HG03025 (cell line): Measurements from ENCODE around the gene PRKCB.

Experiments used
- ATAC-seq: cut with Tn5 transposase; IDR thresholded peaks from one replicate; pipeline ENCODE4 v1.9.1; 2021; ENCODE audit warnings: mild to moderate bottlenecking, moderate library complexity; ENCODE audit not compliant: unreplicated experiment, low FRiP score

PRKCB gene

DNA sequence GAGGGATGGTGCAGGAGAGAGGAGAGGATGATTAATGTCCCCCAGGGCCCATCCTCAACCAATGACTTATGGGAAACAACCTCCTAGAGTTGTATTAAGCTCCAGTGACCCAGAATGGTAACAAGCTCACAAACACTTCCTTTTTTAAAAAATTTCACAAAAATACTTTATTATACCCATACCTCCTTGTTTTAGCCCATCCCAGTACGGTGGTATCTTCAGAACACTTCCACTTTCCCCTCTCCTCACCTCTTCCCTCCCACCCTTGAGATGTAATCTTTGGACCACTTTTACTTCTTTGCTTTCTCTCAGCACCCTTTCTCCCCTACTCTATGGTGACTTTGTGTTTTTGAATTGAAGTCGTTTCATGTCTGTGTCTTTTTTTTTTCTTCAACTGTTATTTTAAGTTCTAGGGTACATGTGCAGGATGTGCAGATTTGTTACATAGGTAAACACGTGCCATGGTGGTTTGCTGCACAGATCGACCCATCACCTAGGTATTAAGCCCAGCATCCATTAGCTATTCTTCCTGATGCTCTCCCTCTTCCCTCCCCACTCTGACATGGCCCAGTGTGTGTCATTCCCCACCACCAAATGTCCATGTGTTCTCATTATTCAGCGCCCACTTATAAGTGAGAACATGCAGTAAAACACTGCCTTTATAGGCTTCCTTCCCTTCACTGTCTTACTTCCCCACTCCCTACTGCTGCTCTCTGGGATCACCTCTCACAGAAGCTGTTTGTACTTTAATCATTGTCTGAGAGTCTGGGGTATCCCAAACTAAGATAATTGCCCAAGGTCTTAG is 124.5 kb downstream of the PRKCB start:
- ATAC-seq = no peak

DNA sequence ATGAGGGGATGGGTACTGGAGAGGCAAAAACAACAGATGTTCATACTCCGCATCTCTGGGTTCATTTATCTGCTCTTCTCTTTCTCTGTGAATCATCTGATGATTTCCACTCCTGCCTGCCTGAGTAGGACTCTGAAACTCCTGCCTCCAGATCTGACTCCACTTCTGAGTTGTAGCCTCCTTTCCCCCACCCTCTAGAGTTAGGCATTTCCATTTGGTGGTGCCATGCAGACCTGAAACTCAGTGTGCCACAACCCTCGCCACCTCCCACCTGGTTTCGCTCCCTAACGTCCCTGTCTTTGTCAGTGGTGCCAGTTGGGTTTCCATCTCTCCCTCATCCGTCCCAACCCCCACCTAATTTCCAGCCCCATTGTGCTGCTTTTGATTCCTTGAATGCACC is 126.2 kb downstream of the PRKCB start:
- no peak for ATAC-seq

- ATAC-seq = no peak
Observed at GRCh38 chr16:23964136-23964535, 128.4 kb downstream of the PRKCB start.

- ATAC-seq = no peak
Observed at GRCh38 chr16:23965137-23965733, 129.5 kb downstream of the PRKCB start.

- no peak for ATAC-seq
Observed at GRCh38 chr16:23966597-23967394, 131.0 kb downstream of the PRKCB start.

DNA sequence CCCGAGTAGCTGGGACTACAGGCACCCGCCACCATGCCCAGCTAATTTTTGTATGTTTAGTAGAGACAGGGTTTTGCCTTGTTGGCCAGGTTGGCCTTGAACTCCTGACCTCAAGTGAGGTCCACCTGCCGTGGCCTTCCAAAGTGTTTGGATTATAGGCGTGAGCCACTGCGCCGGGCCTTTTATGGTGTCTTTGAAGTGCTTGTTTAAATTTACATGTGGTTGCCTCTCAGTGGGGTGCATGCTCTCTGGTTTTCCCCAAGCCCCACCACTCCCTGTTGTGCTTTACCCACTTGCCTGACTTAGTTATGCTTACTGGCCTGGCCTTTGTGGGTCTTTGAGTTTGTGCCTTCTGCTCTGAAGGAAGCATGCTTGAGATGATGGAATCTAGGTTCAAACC is 132.0 kb downstream of the PRKCB start:
- ATAC-seq = no peak

- ATAC-seq = no peak
Observed at GRCh38 chr16:23968176-23968575, 132.4 kb downstream of the PRKCB start.

- no peak for ATAC-seq
Observed at GRCh38 chr16:23969468-23970297, 133.9 kb downstream of the PRKCB start.

DNA sequence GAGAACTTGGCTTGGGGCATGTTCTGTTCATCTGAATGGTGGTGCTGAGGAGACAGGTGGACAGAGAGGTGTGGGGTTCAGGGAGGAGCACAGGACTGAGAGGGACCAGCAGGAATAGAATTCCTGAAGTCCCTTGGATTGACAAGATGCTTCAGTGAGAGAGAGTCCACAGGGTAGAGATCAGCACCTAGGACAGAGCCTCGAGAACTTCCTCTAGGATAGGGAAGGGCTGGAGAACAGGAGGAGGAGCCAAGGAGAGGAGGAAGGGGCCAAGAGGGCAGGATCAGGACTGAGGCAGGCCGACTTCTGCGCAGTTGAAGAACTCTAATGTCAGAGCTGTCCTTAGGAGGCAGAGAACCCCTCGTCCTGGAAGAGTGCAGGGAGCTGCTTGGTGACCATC is 138.4 kb downstream of the PRKCB start:
- ATAC-seq = no peak

DNA sequence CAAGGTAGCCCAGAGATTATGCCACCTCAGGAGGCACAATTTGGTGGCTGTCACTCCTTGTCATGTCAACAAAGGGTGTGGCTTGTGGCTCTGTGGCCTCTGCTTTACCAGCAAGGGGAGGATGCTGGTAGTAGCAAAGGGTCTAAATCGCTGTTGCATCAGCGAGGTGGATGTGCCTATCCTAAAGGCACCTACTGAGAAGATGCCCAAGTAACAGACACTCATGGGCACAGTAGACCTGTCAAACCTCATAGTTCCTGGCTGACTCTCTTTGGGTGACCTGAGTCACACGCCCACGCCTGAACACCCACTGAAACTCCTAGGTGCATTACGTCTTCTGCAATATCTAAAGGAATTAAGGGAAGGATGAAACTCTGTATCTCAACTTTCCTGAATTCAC is 139.5 kb downstream of the PRKCB start:
- ATAC-seq = no peak

DNA sequence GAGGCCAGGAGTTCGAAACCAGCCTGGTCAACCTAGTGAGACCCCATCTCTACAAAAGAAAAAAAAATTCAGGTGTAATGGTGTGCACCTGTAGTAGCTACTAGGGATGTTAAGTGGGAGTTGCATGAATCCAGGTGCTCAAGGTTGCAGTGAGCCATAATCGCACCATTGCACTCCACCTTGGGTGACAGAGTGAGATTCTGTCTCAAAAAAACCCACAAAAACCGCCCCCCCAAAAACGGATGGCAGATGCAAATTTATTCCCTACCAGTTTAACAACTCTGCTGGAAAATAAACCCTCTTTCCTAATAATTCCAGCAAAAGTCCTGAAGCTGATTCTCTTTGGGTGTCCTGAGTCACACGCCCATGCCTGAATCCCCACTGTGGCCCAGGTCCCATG is 140.3 kb downstream of the PRKCB start:
- ATAC-seq = no peak

DNA sequence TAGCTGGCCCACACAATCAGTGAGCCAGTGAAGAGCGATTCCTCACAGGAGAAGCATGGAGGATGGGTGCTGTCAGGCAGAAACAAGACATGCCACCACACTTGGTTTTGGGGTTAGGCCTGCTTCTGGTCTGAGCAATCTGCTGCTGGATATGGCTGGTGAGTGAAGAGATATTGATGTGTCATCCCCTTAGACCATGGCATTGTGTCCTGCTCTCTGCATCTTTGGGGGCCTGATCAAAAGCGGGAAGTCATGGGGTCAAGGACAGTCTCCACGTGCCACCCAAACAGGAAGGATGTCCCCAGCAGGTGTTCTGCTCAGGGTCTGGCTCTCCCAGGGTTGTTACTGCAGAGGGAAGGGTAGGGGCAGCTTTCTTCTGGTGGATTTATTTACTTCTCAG is 140.7 kb downstream of the PRKCB start:
- no peak for ATAC-seq

DNA sequence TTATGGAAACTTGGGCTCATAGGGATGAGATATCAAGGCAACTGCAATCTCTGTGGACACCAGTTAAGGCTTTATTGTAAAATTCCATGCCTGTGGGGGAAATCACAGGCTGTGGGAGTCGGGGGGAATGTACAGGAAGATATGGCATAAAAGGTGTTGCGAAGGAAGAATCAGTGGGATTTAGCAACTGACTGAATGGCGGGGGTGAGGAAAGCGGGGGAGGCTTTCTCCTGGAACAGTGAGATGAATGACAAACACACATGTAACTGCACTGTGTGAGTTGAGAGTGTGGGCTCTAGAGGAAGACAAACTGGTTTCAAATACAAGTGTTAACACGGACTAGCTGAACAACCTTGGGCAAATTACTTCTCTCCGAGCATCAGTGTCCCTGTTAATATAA is 143.7 kb downstream of the PRKCB start:
- ATAC-seq = no peak

DNA sequence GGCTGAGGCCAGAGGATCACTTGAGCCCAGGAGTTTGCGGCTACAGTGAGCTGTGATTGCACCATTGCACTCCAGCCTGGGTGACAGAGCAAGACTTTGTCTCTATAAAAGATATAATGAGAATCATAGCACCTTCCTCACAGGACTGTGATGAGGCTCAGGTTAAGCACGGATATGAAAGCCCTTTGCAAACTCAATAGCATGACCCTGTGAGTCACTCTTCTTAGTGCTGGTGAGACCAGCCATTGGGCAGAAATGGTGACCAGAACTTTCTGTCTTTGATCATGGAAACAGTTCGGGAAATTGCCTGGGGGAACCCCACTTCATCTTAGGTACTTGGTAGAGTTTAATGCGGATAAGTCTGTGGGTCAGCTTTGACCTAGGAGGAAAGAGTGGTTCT is 144.2 kb downstream of the PRKCB start:
- ATAC-seq = no peak

DNA sequence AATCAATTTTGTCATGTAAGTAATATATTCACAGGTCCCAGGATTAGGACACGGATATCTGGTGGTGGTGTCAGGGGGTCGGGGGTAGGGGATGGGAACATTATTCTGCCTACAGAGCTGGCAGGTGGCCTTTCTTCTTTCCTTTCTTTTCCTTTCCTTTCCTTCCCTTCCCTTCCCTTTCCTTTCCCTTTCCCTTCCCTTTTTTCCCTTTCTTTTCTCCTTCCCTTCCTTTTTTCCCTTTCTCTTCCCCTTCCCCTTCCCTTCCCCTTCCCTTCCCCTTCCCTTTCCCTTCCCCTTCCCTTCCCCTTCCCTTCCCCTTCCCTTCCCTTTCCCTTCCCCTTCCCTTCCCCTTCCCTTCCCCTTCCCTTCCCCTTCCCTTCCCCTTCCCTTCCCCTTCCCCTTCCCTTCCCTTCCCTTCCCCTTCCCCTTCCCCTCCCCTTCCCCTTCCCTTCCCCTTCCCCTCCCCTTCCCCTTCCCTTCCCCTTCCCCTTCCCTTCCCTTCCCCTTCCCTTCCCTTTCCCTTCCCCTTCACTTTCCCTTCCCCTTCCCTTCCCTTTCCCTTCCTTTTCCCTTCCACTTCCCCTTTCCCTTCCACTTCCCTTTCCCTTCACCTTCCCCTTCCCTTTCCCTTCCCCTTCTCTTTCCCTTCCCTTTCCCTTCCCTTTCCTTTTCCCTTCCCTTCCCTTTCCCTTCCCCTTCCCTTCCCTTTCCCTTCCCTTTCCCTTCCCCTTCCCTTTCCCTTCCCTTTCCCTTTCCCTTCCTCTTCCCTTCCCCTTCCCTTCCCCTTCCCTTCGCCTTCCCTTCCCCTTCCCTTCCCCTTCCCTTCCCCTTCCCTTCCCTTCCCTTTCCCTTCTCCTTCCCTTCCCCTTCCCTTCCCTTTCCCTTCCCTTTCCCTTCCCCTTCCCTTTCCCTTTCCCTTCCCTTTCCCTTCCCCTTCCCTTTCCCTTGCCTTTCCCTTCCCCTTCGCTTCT is 145.9 kb downstream of the PRKCB start:
- ATAC-seq = no peak

- no peak for ATAC-seq
Observed at GRCh38 chr16:23986455-23986854, 150.7 kb downstream of the PRKCB start.

DNA sequence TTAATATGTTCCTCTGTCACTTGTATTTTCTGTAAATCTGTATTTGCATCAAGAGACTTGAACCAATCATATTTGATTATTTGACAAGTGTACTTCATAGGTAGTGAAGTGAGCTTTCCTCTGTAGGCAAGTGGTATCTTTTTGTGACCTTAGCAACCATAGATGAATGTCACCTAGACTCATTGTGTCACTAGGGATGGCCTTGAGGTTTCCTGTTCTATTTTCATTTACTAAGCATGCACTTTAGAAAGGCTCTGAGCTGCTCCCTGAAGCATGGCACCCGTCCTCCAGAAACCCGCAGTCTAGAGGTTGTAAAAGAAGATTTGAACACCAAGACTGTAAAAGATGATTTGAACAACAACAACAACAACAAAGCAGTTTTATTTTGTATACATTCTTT is 151.7 kb downstream of the PRKCB start:
- peak; percentile 79 for ATAC-seq

GRCh38 chr16:23990507-23990906 is 154.7 kb downstream of the PRKCB start:
- ATAC-seq = no peak

GRCh38 chr16:23991066-23991465 is 155.3 kb downstream of the PRKCB start:
- ATAC-seq = no peak

GRCh38 chr16:23994615-23995014 is 158.8 kb downstream of the PRKCB start:
- no peak for ATAC-seq
